Astrocyte (in vitro differentiated cells and primary cell): ENCODE results near the gene EDN2. TPM values are rescaled to one million over a fixed set of nuclear protein-coding genes. Genes with fewer than 3 reads are reported as not detected.

Experiments used
- DNase-seq: peaks from one replicate; pipeline ENCODE4 v3.0.0-alpha.2; 2010; ENCODE audit warnings: low read depth
- FAIRE-seq: peaks from 2 replicates; lab custom pipeline; 2011; peaks lifted over from hg19 to GRCh38; lab: Jason Lieb, UNC
- H2AFZ ChIP-seq: 2 replicates; pipeline ENCODE4 v1.6.0; 2012; ENCODE audit warnings: low read depth, low read length, inconsistent platforms
- H3K27ac ChIP-seq: 2 replicates; pipeline ENCODE4 v1.5.1; 2011; ENCODE audit warnings: low read depth, low read length, inconsistent platforms
- H3K27me3 ChIP-seq: 2 replicates; pipeline ENCODE4 v1.6.0; 2011; ENCODE audit warnings: low read length, inconsistent platforms; ENCODE audit not compliant: insufficient read depth
- H3K36me3 ChIP-seq: 2 replicates; pipeline ENCODE4 v1.5.1; 2011; ENCODE audit warnings: low read length, inconsistent platforms; ENCODE audit not compliant: insufficient read depth
- H3K4me1 ChIP-seq: 2 replicates; pipeline ENCODE4 v1.5.1; 2011; ENCODE audit warnings: low read length, inconsistent platforms; ENCODE audit not compliant: insufficient read depth
- H3K4me2 ChIP-seq: 2 replicates; pipeline ENCODE4 v1.6.0; 2012; ENCODE audit warnings: low read length, inconsistent platforms
- H3K4me3 ChIP-seq: 2 replicates; pipeline ENCODE4 v1.5.1; 2011; ENCODE audit warnings: low read depth, mild to moderate bottlenecking, low read length, inconsistent platforms; ENCODE audit not compliant: insufficient read depth
- H3K79me2 ChIP-seq: 2 replicates; pipeline ENCODE4 v1.6.0; 2012; ENCODE audit warnings: mild to moderate bottlenecking, low read length, inconsistent platforms; ENCODE audit not compliant: insufficient read depth
- H3K9ac ChIP-seq: 2 replicates; pipeline ENCODE4 v1.6.0; 2012; ENCODE audit warnings: mild to moderate bottlenecking, low read length, inconsistent platforms
- H3K9me3 ChIP-seq: 2 replicates; pipeline ENCODE4 v1.5.1; 2012; ENCODE audit warnings: low read depth, mild to moderate bottlenecking, low read length, inconsistent platforms; ENCODE audit not compliant: insufficient read depth
- H4K20me1 ChIP-seq: 2 replicates; pipeline ENCODE4 v1.6.0; 2012; ENCODE audit warnings: low read length, inconsistent platforms; ENCODE audit not compliant: insufficient read depth
- H3K27ac Mint-ChIP-seq: one replicate; pipeline ENCODE4 v1.8.0; 2021; ENCODE audit warnings: mild to moderate bottlenecking, mixed read lengths; ENCODE audit not compliant: unreplicated experiment
- H3K27me3 Mint-ChIP-seq: one replicate; pipeline ENCODE4 v1.8.0; 2021; ENCODE audit warnings: low read depth, mixed read lengths; ENCODE audit not compliant: unreplicated experiment
- H3K36me3 Mint-ChIP-seq: one replicate; pipeline ENCODE4 v1.8.0; 2021; ENCODE audit warnings: low read depth, mixed read lengths; ENCODE audit not compliant: unreplicated experiment
- H3K4me1 Mint-ChIP-seq: one replicate; pipeline ENCODE4 v1.8.0; 2021; ENCODE audit warnings: low read depth, mixed read lengths; ENCODE audit not compliant: unreplicated experiment
- H3K4me3 Mint-ChIP-seq: one replicate; pipeline ENCODE4 v1.8.0; 2021; ENCODE audit warnings: mild to moderate bottlenecking, moderate library complexity, mixed read lengths; ENCODE audit not compliant: unreplicated experiment
- H3K9me3 Mint-ChIP-seq: one replicate; pipeline ENCODE4 v1.8.0; 2021; ENCODE audit warnings: mild to moderate bottlenecking, mixed read lengths; ENCODE audit not compliant: unreplicated experiment
- EZH2 ChIP-seq: IDR thresholded peaks from 2 replicates; pipeline ENCODE4 v1.6.1; 2012; ENCODE audit warnings: mild to moderate bottlenecking, low read length, inconsistent platforms; ENCODE audit not compliant: insufficient read depth
- total RNA-seq: library from RNA; stranded (reverse); gene quantifications from 2 replicates; pipeline ENCODE4 v1.2.1, GENCODE V29; 2021
- TF ChIP-seq, protein P1 (sequence below): IDR thresholded peaks from 2 replicates; pipeline ENCODE4 v1.5.1; 2011; ENCODE audit warnings: low read depth, mild to moderate bottlenecking, inconsistent platforms, low read length, moderate library complexity; ENCODE audit not compliant: insufficient read depth

EDN2 gene
- total RNA-seq, 1 donor from 2014 or later = 0.45 TPM

DNA sequence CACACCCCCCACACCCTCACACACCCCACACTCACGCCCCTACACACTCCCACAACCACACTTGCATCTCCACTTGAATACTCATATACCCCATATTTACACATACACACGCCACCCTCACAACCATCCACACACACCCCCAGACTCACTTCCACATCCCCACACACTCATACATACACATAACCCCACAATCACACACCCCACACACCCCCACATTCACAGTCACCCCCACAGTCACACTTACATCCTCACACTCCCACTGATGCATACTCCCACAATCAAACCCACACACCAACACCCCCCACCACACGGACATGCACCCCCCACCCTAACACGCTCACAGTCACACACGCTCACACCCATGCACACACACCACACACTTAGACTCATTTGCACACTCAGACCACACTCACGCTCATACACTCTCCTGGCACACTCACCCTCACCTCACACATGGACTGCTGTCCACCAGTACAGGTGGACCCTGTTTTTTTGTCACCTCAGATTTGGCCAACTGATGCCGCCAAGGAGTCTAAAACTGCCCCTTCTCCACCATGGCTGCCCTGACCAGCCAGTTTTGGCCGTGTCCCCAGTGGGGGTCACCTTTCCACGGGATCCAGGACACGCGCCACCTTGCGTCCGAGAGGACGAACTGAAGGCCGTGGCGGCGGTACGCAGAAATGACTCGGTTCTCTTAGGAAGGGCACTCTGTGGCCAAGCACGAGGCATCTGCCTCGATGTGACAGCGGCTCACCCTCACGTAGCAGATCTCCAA is 45.3 kb upstream of the EDN2 start:
- no peak for TF ChIP-seq EZH2
- TF ChIP-seq, protein P1, sequence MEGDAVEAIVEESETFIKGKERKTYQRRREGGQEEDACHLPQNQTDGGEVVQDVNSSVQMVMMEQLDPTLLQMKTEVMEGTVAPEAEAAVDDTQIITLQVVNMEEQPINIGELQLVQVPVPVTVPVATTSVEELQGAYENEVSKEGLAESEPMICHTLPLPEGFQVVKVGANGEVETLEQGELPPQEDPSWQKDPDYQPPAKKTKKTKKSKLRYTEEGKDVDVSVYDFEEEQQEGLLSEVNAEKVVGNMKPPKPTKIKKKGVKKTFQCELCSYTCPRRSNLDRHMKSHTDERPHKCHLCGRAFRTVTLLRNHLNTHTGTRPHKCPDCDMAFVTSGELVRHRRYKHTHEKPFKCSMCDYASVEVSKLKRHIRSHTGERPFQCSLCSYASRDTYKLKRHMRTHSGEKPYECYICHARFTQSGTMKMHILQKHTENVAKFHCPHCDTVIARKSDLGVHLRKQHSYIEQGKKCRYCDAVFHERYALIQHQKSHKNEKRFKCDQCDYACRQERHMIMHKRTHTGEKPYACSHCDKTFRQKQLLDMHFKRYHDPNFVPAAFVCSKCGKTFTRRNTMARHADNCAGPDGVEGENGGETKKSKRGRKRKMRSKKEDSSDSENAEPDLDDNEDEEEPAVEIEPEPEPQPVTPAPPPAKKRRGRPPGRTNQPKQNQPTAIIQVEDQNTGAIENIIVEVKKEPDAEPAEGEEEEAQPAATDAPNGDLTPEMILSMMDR = no peak
- Histone ChIP-seq H3K27ac (no peak overlapping the region), H3K36me3 (no peaks in the 10 kb centered on the region), H3K9me3 (no peaks in the 10 kb centered on the region), H3K4me1 (no peaks in the 10 kb centered on the region), H3K4me3 (no peak overlapping the region), H3K27me3 (no peaks in the 10 kb centered on the region), H3K9ac (no peak overlapping the region), H3K4me2 (no peak overlapping the region), H4K20me1 (peaks cover 37% of the 10 kb centered on the region), H3K79me2 (no peaks in the 10 kb centered on the region), H2AFZ (no peak overlapping the region)
- Mint-ChIP-seq H3K27ac (peak overlapping the region; percentile 86), H3K27me3 (peaks cover 35% of the 10 kb centered on the region), H3K4me3 (no peak overlapping the region), H3K4me1 (no peaks in the 10 kb centered on the region), H3K36me3 (peaks cover 10% of the 10 kb centered on the region), H3K9me3 (peaks cover 6% of the 10 kb centered on the region)
- FAIRE-seq (no peak), DNase-seq (no peak)

DNA sequence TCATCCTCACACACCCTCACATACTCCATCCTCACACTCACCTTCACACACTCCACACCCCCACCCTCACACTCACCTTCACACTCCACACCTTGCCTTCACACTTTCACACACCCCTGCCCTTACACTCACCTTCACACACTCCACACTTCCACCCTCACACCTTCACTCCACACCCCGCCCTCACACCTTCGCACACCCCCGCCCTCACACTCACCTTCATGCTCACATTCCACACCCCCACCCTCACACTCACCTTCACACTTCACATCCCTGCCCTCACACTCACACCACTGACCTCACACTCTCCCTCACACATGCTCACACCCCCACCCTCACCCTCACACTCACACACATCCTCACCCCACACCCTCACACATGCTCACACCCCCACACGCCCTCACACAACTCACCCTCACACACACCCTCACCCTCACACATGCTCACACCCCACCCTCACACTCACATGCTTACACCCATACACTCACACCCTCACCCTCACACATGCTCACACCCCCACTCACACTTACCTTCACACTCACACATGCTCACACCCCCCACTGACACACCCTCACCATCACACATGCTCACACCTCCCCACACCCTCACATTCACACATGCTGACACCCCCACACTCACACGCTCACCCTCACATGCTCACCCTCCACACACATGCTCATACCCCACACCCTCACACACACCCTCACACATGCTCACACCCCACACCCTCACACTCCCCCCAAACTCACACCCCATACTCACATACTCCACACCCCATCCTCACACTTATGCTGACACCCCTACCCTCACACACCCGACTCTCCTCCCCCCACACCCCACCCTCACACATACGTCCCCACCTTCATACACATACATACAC is 44.5 kb upstream of the EDN2 start:
- TF ChIP-seq, protein P1 = no peak
- no peak for TF ChIP-seq EZH2
- Histone ChIP-seq H3K36me3 (no peaks in the 10 kb centered on the region), H3K4me1 (no peaks in the 10 kb centered on the region), H3K27ac (no peak overlapping the region), H2AFZ (no peak overlapping the region), H3K9ac (no peak overlapping the region), H3K4me3 (no peak overlapping the region), H3K79me2 (no peaks in the 10 kb centered on the region), H3K4me2 (no peak overlapping the region), H3K27me3 (no peaks in the 10 kb centered on the region), H4K20me1 (peaks cover 37% of the 10 kb centered on the region), H3K9me3 (no peaks in the 10 kb centered on the region)
- no peak for FAIRE-seq
- H3K4me3 Mint-ChIP-seq = no peak overlapping the region
- no peak overlapping the region for H3K27ac Mint-ChIP-seq
- H3K9me3 Mint-ChIP-seq = peaks cover 4% of the 10 kb centered on the region
- H3K27me3 Mint-ChIP-seq = peaks cover 27% of the 10 kb centered on the region
- H3K36me3 Mint-ChIP-seq = peaks cover 6% of the 10 kb centered on the region
- DNase-seq = no peak
- no peaks in the 10 kb centered on the region for H3K4me1 Mint-ChIP-seq
